Measurements from ENCODE around the gene EMILIN1.
A peak's percentile ranks its signal among the peaks of the same experiment; 100 is the strongest.
"Not testable (repeated sequence)": the region's sequence is repeated elsewhere in the genome, so short reads cannot be mapped to it uniquely, and the experiment has no call there.

EMILIN1 gene

GRCh38 chr2:27053321-27053720, 25.1 kb upstream of the EMILIN1 start:
- DNase-seq = no peak

- no peak for DNase-seq
These were observed 24.6 kb upstream of the EMILIN1 start for GRCh38 chr2:27053776-27054175.

- DNase-seq = no peak
These were observed 23.7 kb upstream of the EMILIN1 start for GRCh38 chr2:27054721-27055120.

GRCh38 chr2:27057184-27057583, 21.2 kb upstream of the EMILIN1 start:
- DNase-seq = no peak

- DNase-seq = no peak
These were observed 20.2 kb upstream of the EMILIN1 start for GRCh38 chr2:27058210-27058609.

- no peak for DNase-seq
These were observed 19.1 kb upstream of the EMILIN1 start for GRCh38 chr2:27059141-27059820.

GRCh38 chr2:27060323-27060722, 18.1 kb upstream of the EMILIN1 start:
- no peak for DNase-seq

GRCh38 chr2:27065128-27065527, 13.3 kb upstream of the EMILIN1 start:
- DNase-seq = no peak

GRCh38 chr2:27067385-27067784, 11.0 kb upstream of the EMILIN1 start:
- DNase-seq = no peak

- no peak for DNase-seq
These were observed 9.0 kb upstream of the EMILIN1 start for GRCh38 chr2:27069436-27069835.

GRCh38 chr2:27069961-27070618, 8.3 kb upstream of the EMILIN1 start:
- no peak for DNase-seq

GRCh38 chr2:27070653-27071276, 7.7 kb upstream of the EMILIN1 start:
- no peak for DNase-seq

GRCh38 chr2:27071277-27071989, 7.0 kb upstream of the EMILIN1 start, which contains the start of gene OST4:
Gene OST4, minus strand, starts transcription at chr2:27071654.
- DNase-seq = peak; percentile 56 to 97 (median 89)

GRCh38 chr2:27071990-27072830, 6.2 kb upstream of the EMILIN1 start:
- peak in 26 of 56 donors; percentile 12 to 64 (median 41) for DNase-seq

GRCh38 chr2:27072920-27073319, 5.5 kb upstream of the EMILIN1 start:
- no peak for DNase-seq

GRCh38 chr2:27073782-27074181, 4.6 kb upstream of the EMILIN1 start:
- DNase-seq = no peak

- DNase-seq = peak in 3 of 56 donors; percentile 8 to 25 (median 15)
These were observed 3.5 kb upstream of the EMILIN1 start for GRCh38 chr2:27074738-27075565.

GRCh38 chr2:27075566-27075871, 2.9 kb upstream of the EMILIN1 start:
- not testable (repeated sequence) for DNase-seq

- no peak for DNase-seq
These were observed 2.1 kb upstream of the EMILIN1 start for GRCh38 chr2:27076323-27076722.

- DNase-seq = no peak
These were observed 1.2 kb upstream of the EMILIN1 start for GRCh38 chr2:27077231-27077630.

All from amygdala (tissue), 56 donors.